SK-N-MC (cell line): Measurements from ENCODE around the gene SIPA1L3.

Experiments used
- EZH2 ChIP-seq: fragments of 200-600 bp; sonication (generic); IDR thresholded peaks from one replicate; pipeline ENCODE4 v1.6.1; 2017; ENCODE audit warnings: antibody characterized with exemption
- FOXP2 ChIP-seq: optimal IDR thresholded peaks from 2 replicates; pipeline ENCODE3; 2011; ENCODE audit warnings: mild to moderate bottlenecking, moderate library complexity; ENCODE audit not compliant: insufficient read depth; ENCODE audit errors: extremely low read length, control extremely low read depth
- POLR2AphosphoS5 ChIP-seq: IDR thresholded peaks from 2 replicates; pipeline ENCODE4 v1.6.1; 2012; ENCODE audit warnings: mild to moderate bottlenecking, low read depth, low read length, borderline replicate concordance

DNA sequence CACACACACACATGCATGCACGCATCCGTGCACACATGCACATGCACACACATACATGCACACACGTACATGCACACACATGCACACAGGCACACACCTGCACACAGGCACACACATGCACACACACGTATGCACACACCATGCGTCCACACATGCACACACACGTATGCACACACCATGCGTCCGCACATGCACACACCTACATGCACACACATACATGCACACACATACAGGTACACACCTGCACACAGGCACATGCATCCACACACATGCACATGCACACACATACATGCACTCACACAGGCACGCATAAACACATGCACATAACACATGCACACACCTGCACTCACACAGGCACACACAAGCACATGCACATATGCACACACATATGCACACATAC lies 204.9 kb downstream of the SIPA1L3 start:
- TF ChIP-seq EZH2 (no peak), POLR2AphosphoS5 (no peak), FOXP2 (no peak)
